ENCODE measurements around the gene RBMS1. TPM values are rescaled to one million over a fixed set of nuclear protein-coding genes. Genes with fewer than 3 reads are reported as not detected.

RBMS1 gene
- total RNA-seq, 1 donor, result 121 TPM

DNA sequence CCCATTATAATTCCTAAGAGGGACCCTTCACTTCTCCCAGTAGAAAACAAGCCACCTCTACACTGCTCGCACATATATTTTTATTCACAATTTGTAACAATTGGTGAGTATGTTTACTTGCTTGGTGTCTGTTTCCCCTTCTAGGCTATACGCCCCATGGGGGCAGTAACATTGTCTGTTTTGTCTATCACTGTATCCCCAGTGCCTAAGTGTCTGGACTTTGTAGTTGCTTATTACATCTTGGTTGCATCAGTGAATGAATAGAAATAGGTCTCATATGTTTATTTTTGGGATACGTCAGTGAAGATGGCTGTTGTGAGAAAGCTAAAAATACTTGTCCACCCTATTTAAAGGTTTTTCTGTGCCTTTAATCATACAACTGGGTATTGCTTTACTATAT, 206.1 kb downstream of the RBMS1 start:
- TF ChIP-seq, protein P1, sequence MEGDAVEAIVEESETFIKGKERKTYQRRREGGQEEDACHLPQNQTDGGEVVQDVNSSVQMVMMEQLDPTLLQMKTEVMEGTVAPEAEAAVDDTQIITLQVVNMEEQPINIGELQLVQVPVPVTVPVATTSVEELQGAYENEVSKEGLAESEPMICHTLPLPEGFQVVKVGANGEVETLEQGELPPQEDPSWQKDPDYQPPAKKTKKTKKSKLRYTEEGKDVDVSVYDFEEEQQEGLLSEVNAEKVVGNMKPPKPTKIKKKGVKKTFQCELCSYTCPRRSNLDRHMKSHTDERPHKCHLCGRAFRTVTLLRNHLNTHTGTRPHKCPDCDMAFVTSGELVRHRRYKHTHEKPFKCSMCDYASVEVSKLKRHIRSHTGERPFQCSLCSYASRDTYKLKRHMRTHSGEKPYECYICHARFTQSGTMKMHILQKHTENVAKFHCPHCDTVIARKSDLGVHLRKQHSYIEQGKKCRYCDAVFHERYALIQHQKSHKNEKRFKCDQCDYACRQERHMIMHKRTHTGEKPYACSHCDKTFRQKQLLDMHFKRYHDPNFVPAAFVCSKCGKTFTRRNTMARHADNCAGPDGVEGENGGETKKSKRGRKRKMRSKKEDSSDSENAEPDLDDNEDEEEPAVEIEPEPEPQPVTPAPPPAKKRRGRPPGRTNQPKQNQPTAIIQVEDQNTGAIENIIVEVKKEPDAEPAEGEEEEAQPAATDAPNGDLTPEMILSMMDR (IDR thresholded peaks at IDR 0.05; ENCODE audit: insufficient read depth, low read depth, low read length), result no peak
- H3K4me3 ChIP-seq (ENCODE audit: low read depth, low read length), result no peak overlapping the region
- DNase-seq (ENCODE audit: low read depth), result no peak

DNA sequence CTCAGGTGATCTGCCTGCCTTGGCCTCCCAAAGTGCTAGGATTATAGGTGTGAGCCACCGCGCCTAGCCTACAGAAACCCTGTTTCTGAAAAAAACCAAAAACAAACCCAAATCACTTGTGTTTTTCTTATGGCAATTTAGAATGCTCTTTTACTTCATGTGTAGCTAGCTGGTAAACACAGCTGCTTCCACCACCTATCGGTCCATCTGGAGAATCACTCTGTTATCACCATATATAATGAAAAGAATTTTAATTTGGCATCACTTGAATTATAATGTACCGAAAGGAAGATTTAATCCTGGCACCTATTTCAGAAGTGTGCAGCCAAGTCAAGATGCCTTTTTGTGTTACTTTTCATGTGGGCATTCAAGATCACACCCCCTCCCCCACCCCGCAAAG, 207.1 kb downstream of the RBMS1 start:
- no peak overlapping the region for H3K4me3 ChIP-seq (ENCODE audit: low read depth, low read length)
- no peak for DNase-seq (ENCODE audit: low read depth)
- TF ChIP-seq, protein P1 (IDR thresholded peaks at IDR 0.05; ENCODE audit: insufficient read depth, low read depth, low read length), result no peak

DNA sequence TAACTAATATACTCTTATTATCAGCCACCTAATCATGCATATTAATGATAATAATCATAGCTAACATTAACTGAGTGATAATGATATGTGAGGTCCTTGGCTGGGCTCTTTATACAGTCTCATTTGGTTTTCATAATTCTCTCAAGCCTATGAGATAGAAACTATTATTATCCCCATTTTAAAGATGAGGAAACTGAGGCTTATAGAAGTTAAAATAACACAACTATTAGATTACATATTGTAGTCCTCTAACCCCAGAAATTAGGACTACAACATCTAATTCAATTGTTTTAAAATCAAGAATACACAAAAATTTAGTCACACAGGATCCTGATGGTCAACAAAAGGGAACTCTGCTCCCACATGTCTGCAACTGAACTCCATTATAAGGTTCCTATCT, 209.9 kb downstream of the RBMS1 start:
- TF ChIP-seq, protein P1 (IDR thresholded peaks at IDR 0.05; ENCODE audit: insufficient read depth, low read depth, low read length), result no peak
- no peak for DNase-seq (ENCODE audit: low read depth)
- no peak overlapping the region for H3K4me3 ChIP-seq (ENCODE audit: low read depth, low read length)

DNA sequence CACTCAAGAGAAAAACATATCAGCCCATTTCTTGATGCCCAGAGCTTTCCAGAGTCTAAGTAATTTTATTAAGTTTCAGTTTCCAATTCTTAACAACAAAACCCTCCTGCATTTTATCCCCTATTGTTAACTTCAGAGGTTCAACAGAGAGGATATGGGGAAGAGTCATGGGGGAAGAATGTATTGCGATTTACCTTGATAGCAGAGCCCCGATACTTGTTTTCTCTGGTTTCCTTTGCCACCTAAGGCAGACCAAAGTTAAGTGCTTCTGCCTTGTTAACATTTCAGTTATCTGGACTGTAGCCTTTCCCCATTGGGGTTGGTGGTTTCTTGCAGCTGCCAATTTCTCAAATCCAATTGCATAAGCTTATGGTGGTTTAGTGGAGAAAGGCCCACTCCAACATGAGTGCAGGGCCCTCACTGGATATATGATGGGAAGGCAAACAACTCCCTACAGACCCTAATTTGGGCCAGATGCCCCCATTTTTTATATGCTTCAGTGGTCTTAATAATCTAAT, 211.5 kb downstream of the RBMS1 start:
- DNase-seq (ENCODE audit: low read depth), result no peak
- TF ChIP-seq, protein P1 (IDR thresholded peaks at IDR 0.05; ENCODE audit: insufficient read depth, low read depth, low read length), result no peak

DNA sequence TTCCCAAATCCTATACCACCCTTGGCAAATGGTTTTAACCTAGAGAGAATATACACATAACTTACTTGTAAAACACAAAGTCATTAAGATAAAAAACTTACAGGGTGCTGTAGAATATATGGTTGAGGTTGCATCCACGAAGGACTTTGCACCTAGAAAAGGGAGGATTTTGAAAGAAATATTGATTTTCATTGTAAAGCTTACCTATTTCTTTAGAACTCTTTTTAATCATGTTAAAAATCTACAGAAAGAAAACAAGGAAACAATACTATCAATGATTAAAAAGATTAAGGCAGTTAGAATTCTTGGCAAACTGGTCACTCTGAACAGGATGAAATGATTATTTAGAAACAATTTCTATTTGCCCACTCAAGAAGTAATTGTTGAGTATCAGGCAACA, 212.4 kb downstream of the RBMS1 start:
- TF ChIP-seq, protein P1 (IDR thresholded peaks at IDR 0.05; ENCODE audit: insufficient read depth, low read depth, low read length), result no peak
- no peak for DNase-seq (ENCODE audit: low read depth)
- H3K4me3 ChIP-seq (ENCODE audit: low read depth, low read length), result no peak overlapping the region

More for the DNA sequence above, 211.5 kb downstream of the RBMS1 start:
- H3K4me3 ChIP-seq (ENCODE audit: low read depth, low read length), result no peak overlapping the region

DNA sequence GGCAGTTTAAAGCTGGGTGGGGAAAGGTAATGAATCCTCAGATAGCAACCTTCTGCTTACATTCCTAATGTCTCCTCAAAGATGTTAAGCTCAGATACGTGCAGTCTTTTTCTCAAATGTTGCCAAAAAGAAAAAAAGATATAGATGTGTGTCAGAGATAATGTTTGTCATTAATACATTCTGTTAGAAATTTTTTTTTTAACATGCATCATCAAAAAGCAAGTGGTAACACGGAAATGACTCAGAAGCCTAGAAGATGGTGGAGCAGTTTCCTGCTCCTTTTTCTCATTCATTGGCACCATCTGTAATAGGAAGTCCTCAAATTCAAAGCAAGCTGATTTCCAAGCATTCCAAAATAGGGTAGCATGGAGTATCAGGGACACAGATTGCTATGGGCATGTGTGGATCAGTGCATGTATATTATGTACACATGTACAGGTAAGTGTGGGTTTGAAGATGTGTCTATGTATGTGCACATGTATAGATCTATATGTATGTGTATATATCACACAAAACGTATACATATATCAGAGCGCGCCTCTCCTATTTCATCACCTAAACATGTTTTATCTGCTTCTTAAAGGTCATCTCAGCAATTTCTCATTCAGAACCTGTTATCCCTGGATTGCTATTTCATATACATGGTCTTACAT, 213.7 kb downstream of the RBMS1 start:
- TF ChIP-seq, protein P1 (IDR thresholded peaks at IDR 0.05; ENCODE audit: insufficient read depth, low read depth, low read length), result no peak
- no peak overlapping the region for H3K4me3 ChIP-seq (ENCODE audit: low read depth, low read length)
- DNase-seq (ENCODE audit: low read depth), result peak; percentile 36

DNA sequence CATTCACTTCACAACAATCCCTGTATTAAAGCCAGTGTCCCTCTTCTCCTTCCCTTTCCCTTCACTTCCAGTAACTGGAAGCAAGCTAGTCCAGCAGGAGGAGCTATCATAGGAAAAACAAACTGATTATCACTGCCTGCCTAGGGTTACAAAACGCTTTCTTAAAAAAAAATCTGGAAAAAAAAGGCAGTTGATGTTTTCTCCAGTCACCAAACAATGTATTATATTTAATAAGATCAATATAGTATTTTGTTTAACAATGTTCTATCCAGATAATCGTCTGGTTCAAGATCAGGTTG, 214.8 kb downstream of the RBMS1 start:
- peak; percentile 56 for DNase-seq (ENCODE audit: low read depth)
- H3K4me3 ChIP-seq (ENCODE audit: low read depth, low read length), result no peak overlapping the region
- TF ChIP-seq, protein P1 (IDR thresholded peaks at IDR 0.05; ENCODE audit: insufficient read depth, low read depth, low read length), result peak; percentile 65

Measured in fibroblast of villous mesenchyme (primary cell).